Activated CD8-positive, alpha-beta memory T cell treated with anti-CD3 and anti-CD28 coated beads, Interleukin-2, amount 10 ng/mL, durations not matched to agents 7 days and 5 days (primary cell): ENCODE results near the gene PDRG1. TPM values are rescaled to one million over a fixed set of nuclear protein-coding genes. Genes with fewer than 3 reads are reported as not detected.
"Not testable (repeated sequence)": the region's sequence is repeated elsewhere in the genome, so short reads cannot be mapped to it uniquely, and the experiment has no call there.

Source experiments
- ATAC-seq: fragments of 150-1000 bp; cut with Tn5 transposase; one replicate; pipeline ENCODE4 v1.10.0; 2021; ENCODE audit warnings: moderate library complexity
- CTCF ChIA-PET: fragments of 350-600 bp; sonication (Branson Sonifier 250); formaldehyde crosslinking; loops from one replicate; lab custom pipeline; 2021; ENCODE audit warnings: antibody characterized with exemption; lab: Charles Lee
- DNase-seq: peaks from one replicate; pipeline ENCODE4 v3.0.0-alpha.2; 2020
- H3K27ac Mint-ChIP-seq: one replicate; pipeline ENCODE4 v1.8.0; 2021; ENCODE audit warnings: mild to moderate bottlenecking, mixed read lengths
- H3K27me3 Mint-ChIP-seq: one replicate; pipeline ENCODE4 v1.8.0; 2021; ENCODE audit warnings: mixed read lengths
- H3K36me3 Mint-ChIP-seq: one replicate; pipeline ENCODE4 v1.8.0; 2021; ENCODE audit warnings: mild to moderate bottlenecking, mixed read lengths
- H3K4me1 Mint-ChIP-seq: one replicate; pipeline ENCODE4 v1.8.0; 2021; ENCODE audit warnings: mixed read lengths
- H3K4me3 Mint-ChIP-seq: one replicate; pipeline ENCODE4 v1.8.0; 2021; ENCODE audit warnings: mild to moderate bottlenecking, moderate library complexity, mixed read lengths
- H3K9me3 Mint-ChIP-seq: one replicate; pipeline ENCODE4 v1.8.0; 2022; ENCODE audit warnings: low read depth, mixed read lengths
- total RNA-seq, 2 experiments: library from RNA; stranded (reverse); gene quantifications; one replicate each; pipeline ENCODE4 v1.2.3, GENCODE V29; 2021

Gene PDRG1
- total RNA-seq, 2 experiments from 2014 or later, result 14.9 to 15.6 TPM

- H3K4me3 Mint-ChIP-seq, result no peak overlapping the region
- H3K36me3 Mint-ChIP-seq, result no peaks in the 10 kb centered on the region
- H3K27me3 Mint-ChIP-seq, result peaks cover 19% of the 10 kb centered on the region
- no peaks in the 10 kb centered on the region for H3K9me3 Mint-ChIP-seq
- ATAC-seq, result no peak
- CTCF ChIA-PET, result interaction anchor here (0.6 to 1.2 kb wide), 3 partner anchors 15 to 168 kb away, joined by 3 to 4 read pairs (median 3); no protein-coding TSS in a partner anchor
- DNase-seq, result no peak
- H3K4me1 Mint-ChIP-seq, result no peaks in the 10 kb centered on the region
- no peak overlapping the region for H3K27ac Mint-ChIP-seq
Observed at GRCh38 chr20:31918466-31919105, 33.3 kb downstream of the PDRG1 start.

- H3K27me3 Mint-ChIP-seq, result peaks cover 19% of the 10 kb centered on the region
- not testable (repeated sequence) for H3K9me3 Mint-ChIP-seq, H3K27ac Mint-ChIP-seq, H3K4me3 Mint-ChIP-seq, ATAC-seq, H3K4me1 Mint-ChIP-seq, DNase-seq, H3K36me3 Mint-ChIP-seq
- CTCF ChIA-PET, result interaction anchor here (0.6 kb wide), 1 partner anchor 169 kb away, joined by 4 read pairs; no protein-coding TSS in a partner anchor
Observed at GRCh38 chr20:31917962-31918412, 33.9 kb downstream of the PDRG1 start.

- H3K4me1 Mint-ChIP-seq, result no peaks in the 10 kb centered on the region
- H3K4me3 Mint-ChIP-seq, result no peak overlapping the region
- CTCF ChIA-PET, result interaction anchor here (1.0 kb wide), 1 partner anchor 64 kb away, joined by 4 read pairs; no protein-coding TSS in a partner anchor
- H3K27ac Mint-ChIP-seq, result no peak overlapping the region
- DNase-seq (no peak), ATAC-seq (no peak)
- H3K27me3 Mint-ChIP-seq, result peaks cover 19% of the 10 kb centered on the region
- no peaks in the 10 kb centered on the region for H3K9me3 Mint-ChIP-seq
- H3K36me3 Mint-ChIP-seq, result no peaks in the 10 kb centered on the region
Observed at GRCh38 chr20:31916708-31917107, 35.1 kb downstream of the PDRG1 start.

GRCh38 chr20:31915491-31916280 lies 36.2 kb downstream of the PDRG1 start:
- Mint-ChIP-seq H3K9me3 (no peaks in the 10 kb centered on the region), H3K4me3 (no peak overlapping the region), H3K27ac (no peak overlapping the region), H3K27me3 (peaks cover 19% of the 10 kb centered on the region), H3K4me1 (no peaks in the 10 kb centered on the region), H3K36me3 (no peaks in the 10 kb centered on the region)
- ATAC-seq, result no peak
- CTCF ChIA-PET, result interaction anchor here (1.0 kb wide), 1 partner anchor 63 kb away, joined by 4 read pairs; no protein-coding TSS in a partner anchor
- DNase-seq, result no peak

- CTCF ChIA-PET, result no interaction called here
- Mint-ChIP-seq H3K27ac (no peak overlapping the region), H3K27me3 (peaks cover 16% of the 10 kb centered on the region), H3K9me3 (no peaks in the 10 kb centered on the region), H3K4me3 (no peak overlapping the region), H3K36me3 (no peaks in the 10 kb centered on the region), H3K4me1 (no peaks in the 10 kb centered on the region)
- DNase-seq, result no peak
- no peak for ATAC-seq
Observed at GRCh38 chr20:31914170-31914569, 37.7 kb downstream of the PDRG1 start.

GRCh38 chr20:31913431-31914157 lies 38.3 kb downstream of the PDRG1 start:
- H3K27ac Mint-ChIP-seq, result no peak overlapping the region

GRCh38 chr20:31910071-31910803 lies 41.6 kb downstream of the PDRG1 start:
- no peak for DNase-seq
- no peak for ATAC-seq
- H3K4me1 Mint-ChIP-seq, result no peaks in the 10 kb centered on the region
- H3K27ac Mint-ChIP-seq, result no peak overlapping the region
- H3K9me3 Mint-ChIP-seq, result no peaks in the 10 kb centered on the region
- no peaks in the 10 kb centered on the region for H3K27me3 Mint-ChIP-seq
- CTCF ChIA-PET, result no interaction called here
- H3K36me3 Mint-ChIP-seq, result no peaks in the 10 kb centered on the region
- no peak overlapping the region for H3K4me3 Mint-ChIP-seq

More at GRCh38 chr20:31913431-31914157, 38.3 kb downstream of the PDRG1 start:
- no peaks in the 10 kb centered on the region for H3K9me3 Mint-ChIP-seq
- DNase-seq (no peak), ATAC-seq (no peak)
- no peaks in the 10 kb centered on the region for H3K4me1 Mint-ChIP-seq
- no peak overlapping the region for H3K4me3 Mint-ChIP-seq
- H3K36me3 Mint-ChIP-seq, result no peaks in the 10 kb centered on the region
- H3K27me3 Mint-ChIP-seq, result peaks cover 10% of the 10 kb centered on the region
- CTCF ChIA-PET, result no interaction called here

GRCh38 chr20:31909253-31910070 lies 42.4 kb downstream of the PDRG1 start:
- DNase-seq, result no peak
- Mint-ChIP-seq H3K27ac (no peak overlapping the region), H3K4me3 (no peak overlapping the region), H3K27me3 (peaks cover 3% of the 10 kb centered on the region), H3K4me1 (no peaks in the 10 kb centered on the region), H3K9me3 (no peaks in the 10 kb centered on the region), H3K36me3 (no peaks in the 10 kb centered on the region)
- ATAC-seq, result no peak
- CTCF ChIA-PET, result interaction anchor here (1.1 kb wide), 1 partner anchor 86 kb away, joined by 4 read pairs; no protein-coding TSS in a partner anchor

GRCh38 chr20:31908424-31908823 lies 43.4 kb downstream of the PDRG1 start:
- ATAC-seq (no peak), DNase-seq (no peak)
- Mint-ChIP-seq H3K9me3 (no peaks in the 10 kb centered on the region), H3K4me3 (no peak overlapping the region), H3K27ac (no peak overlapping the region), H3K36me3 (no peaks in the 10 kb centered on the region), H3K27me3 (peaks cover 7% of the 10 kb centered on the region), H3K4me1 (no peaks in the 10 kb centered on the region)
- CTCF ChIA-PET, result interaction anchor here (1.1 kb wide), 1 partner anchor 85 kb away, joined by 4 read pairs; no protein-coding TSS in a partner anchor

GRCh38 chr20:31908016-31908415 lies 43.8 kb downstream of the PDRG1 start:
- ATAC-seq, result no peak
- H3K4me1 Mint-ChIP-seq, result no peaks in the 10 kb centered on the region
- CTCF ChIA-PET, result no interaction called here
- no peaks in the 10 kb centered on the region for H3K9me3 Mint-ChIP-seq
- no peak overlapping the region for H3K27ac Mint-ChIP-seq
- H3K27me3 Mint-ChIP-seq, result peaks cover 9% of the 10 kb centered on the region
- no peak overlapping the region for H3K4me3 Mint-ChIP-seq
- DNase-seq, result no peak
- no peaks in the 10 kb centered on the region for H3K36me3 Mint-ChIP-seq

GRCh38 chr20:31907046-31907445 lies 44.8 kb downstream of the PDRG1 start:
- CTCF ChIA-PET, result no interaction called here
- Mint-ChIP-seq H3K4me3 (no peak overlapping the region), H3K27ac (no peak overlapping the region)

GRCh38 chr20:31906001-31906400 lies 45.8 kb downstream of the PDRG1 start:
- Mint-ChIP-seq H3K4me1 (no peaks in the 10 kb centered on the region), H3K27ac (no peak overlapping the region), H3K9me3 (no peaks in the 10 kb centered on the region), H3K27me3 (peaks cover 9% of the 10 kb centered on the region), H3K36me3 (no peaks in the 10 kb centered on the region), H3K4me3 (no peak overlapping the region)
- CTCF ChIA-PET, result interaction anchor here (0.7 kb wide), 2 partner anchors 79 to 974 kb away, joined by 3 read pairs; no protein-coding TSS in a partner anchor
- DNase-seq, result no peak
- no peak for ATAC-seq

More at GRCh38 chr20:31907046-31907445, 44.8 kb downstream of the PDRG1 start:
- no peak for ATAC-seq
- H3K27me3 Mint-ChIP-seq, result peaks cover 9% of the 10 kb centered on the region
- H3K9me3 Mint-ChIP-seq, result no peaks in the 10 kb centered on the region
- no peaks in the 10 kb centered on the region for H3K4me1 Mint-ChIP-seq
- H3K36me3 Mint-ChIP-seq, result no peaks in the 10 kb centered on the region
- DNase-seq, result no peak
